SK-N-MC (cell line): Measurements from ENCODE around the gene CDH4.

Experiments used
- EZH2 ChIP-seq: fragments of 200-600 bp; sonication (generic); IDR thresholded peaks from one replicate; pipeline ENCODE4 v1.6.1; 2017; ENCODE audit warnings: antibody characterized with exemption
- POLR2AphosphoS5 ChIP-seq: IDR thresholded peaks from 2 replicates; pipeline ENCODE4 v1.6.1; 2012; ENCODE audit warnings: mild to moderate bottlenecking, low read depth, low read length, borderline replicate concordance

GRCh38 chr20:61332016-61332975, 80.2 kb downstream of the CDH4 start:
- TF ChIP-seq POLR2AphosphoS5 (no peak), EZH2 (no peak)
